HG02588 (cell line): ENCODE results near the gene HOPX.
"Not testable (repeated sequence)": the region's sequence is repeated elsewhere in the genome, so short reads cannot be mapped to it uniquely, and the experiment has no call there.

ENCODE experiments used
- ATAC-seq: cut with Tn5 transposase; IDR thresholded peaks from one replicate; pipeline ENCODE4 v1.9.1; 2021; ENCODE audit warnings: mild to moderate bottlenecking, moderate library complexity; ENCODE audit not compliant: unreplicated experiment

HOPX gene

GRCh38 chr4:56630876-56631666 lies 50.0 kb downstream of the HOPX start:
- no peak for ATAC-seq

GRCh38 chr4:56628592-56628991 lies 52.5 kb downstream of the HOPX start:
- no peak for ATAC-seq

GRCh38 chr4:56627985-56628384 lies 53.1 kb downstream of the HOPX start:
- ATAC-seq = no peak

GRCh38 chr4:56627375-56627774 lies 53.7 kb downstream of the HOPX start:
- ATAC-seq = no peak

GRCh38 chr4:56626963-56627362 lies 54.1 kb downstream of the HOPX start:
- no peak for ATAC-seq

GRCh38 chr4:56626420-56626819 lies 54.7 kb downstream of the HOPX start:
- no peak for ATAC-seq

GRCh38 chr4:56622176-56622575 lies 58.9 kb downstream of the HOPX start:
- ATAC-seq = no peak

- no peak for ATAC-seq
Observed at GRCh38 chr4:56619816-56620215, 61.3 kb downstream of the HOPX start.

- ATAC-seq = peak; percentile 68
Observed at GRCh38 chr4:56619160-56619559, 61.9 kb downstream of the HOPX start.

- no peak for ATAC-seq
Observed at GRCh38 chr4:56618734-56619133, 62.4 kb downstream of the HOPX start.

GRCh38 chr4:56613101-56613862 lies 67.8 kb downstream of the HOPX start:
- no peak for ATAC-seq

- no peak for ATAC-seq
Observed at GRCh38 chr4:56612282-56612681, 68.8 kb downstream of the HOPX start.

- no peak for ATAC-seq
Observed at GRCh38 chr4:56611501-56611900, 69.6 kb downstream of the HOPX start.

- not testable (repeated sequence) for ATAC-seq
Observed at GRCh38 chr4:56610170-56610569, 70.9 kb downstream of the HOPX start.

GRCh38 chr4:56607926-56608325 lies 73.2 kb downstream of the HOPX start:
- no peak for ATAC-seq

GRCh38 chr4:56606385-56606784 lies 74.7 kb downstream of the HOPX start:
- ATAC-seq = no peak

- not testable (repeated sequence) for ATAC-seq
Observed at GRCh38 chr4:56605464-56605863, 75.6 kb downstream of the HOPX start.

GRCh38 chr4:56603297-56603696 lies 77.8 kb downstream of the HOPX start:
- no peak for ATAC-seq
